NCI-H526 (cell line): Measurements from ENCODE around the gene ARID1B.

Experiments used
- DNase-seq, 2 experiments: peaks; one replicate each; lab custom pipeline; 2025; lab: John Stamatoyannopoulos, UW

Gene ARID1B

GRCh38 chr6:156773935-156774852 is 3.0 kb upstream of the ARID1B start:
- no peak for DNase-seq

- peak; percentile 14 to 44 for DNase-seq
These were observed 2.2 kb upstream of the ARID1B start for GRCh38 chr6:156774863-156775405.

DNA sequence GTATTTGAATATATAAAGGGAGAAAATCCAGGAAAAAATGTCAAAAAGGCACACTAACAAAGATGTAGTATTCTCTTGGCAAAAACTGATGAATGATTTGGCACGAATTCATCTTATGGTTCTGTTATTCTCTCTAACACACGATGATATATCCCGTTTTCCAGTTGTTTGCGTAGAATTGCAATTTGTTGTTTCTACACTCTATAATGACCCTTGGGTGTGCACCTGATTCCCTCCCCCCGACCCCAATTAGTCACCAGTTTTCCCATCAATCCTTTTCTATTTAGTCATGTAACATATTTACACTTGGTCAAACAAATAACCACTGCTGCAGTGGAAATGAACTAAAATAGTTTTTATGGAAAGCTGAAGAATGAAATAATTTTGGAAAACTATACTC is 1.5 kb upstream of the ARID1B start:
- DNase-seq: no peak

- DNase-seq: peak; percentile 38 to 51
These were observed 723 bp upstream of the ARID1B start for GRCh38 chr6:156776470-156776839.

DNA sequence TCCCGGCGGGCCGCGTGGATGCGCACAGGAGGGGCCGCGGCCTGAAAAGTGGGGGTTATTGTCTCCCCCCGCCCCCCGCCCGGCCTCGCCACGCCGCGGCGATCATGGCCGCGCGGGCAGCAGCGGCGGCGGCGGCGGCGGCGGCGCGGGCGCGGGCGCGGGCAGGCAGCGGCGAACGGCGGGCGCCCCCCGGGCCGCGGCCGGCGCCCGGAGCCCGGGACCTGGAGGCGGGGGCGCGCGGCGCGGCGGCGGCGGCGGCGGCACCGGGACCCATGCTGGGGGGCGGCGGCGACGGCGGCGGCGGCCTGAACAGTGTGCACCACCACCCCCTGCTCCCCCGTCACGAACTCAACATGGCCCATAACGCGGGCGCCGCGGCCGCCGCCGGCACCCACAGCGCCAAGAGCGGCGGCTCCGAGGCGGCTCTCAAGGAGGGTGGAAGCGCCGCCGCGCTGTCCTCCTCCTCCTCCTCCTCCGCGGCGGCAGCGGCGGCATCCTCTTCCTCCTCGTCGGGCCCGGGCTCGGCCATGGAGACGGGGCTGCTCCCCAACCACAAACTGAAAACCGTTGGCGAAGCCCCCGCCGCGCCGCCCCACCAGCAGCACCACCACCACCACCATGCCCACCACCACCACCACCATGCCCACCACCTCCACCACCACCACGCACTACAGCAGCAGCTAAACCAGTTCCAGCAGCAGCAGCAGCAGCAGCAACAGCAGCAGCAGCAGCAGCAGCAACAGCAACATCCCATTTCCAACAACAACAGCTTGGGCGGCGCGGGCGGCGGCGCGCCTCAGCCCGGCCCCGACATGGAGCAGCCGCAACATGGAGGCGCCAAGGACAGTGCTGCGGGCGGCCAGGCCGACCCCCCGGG is 637 bp downstream of the ARID1B start:
- DNase-seq: peak; percentile 36 to 65

GRCh38 chr6:156778454-156779205 is 1.5 kb downstream of the ARID1B start:
- DNase-seq: peak in 1 of 2 experiments; percentile 65

DNA sequence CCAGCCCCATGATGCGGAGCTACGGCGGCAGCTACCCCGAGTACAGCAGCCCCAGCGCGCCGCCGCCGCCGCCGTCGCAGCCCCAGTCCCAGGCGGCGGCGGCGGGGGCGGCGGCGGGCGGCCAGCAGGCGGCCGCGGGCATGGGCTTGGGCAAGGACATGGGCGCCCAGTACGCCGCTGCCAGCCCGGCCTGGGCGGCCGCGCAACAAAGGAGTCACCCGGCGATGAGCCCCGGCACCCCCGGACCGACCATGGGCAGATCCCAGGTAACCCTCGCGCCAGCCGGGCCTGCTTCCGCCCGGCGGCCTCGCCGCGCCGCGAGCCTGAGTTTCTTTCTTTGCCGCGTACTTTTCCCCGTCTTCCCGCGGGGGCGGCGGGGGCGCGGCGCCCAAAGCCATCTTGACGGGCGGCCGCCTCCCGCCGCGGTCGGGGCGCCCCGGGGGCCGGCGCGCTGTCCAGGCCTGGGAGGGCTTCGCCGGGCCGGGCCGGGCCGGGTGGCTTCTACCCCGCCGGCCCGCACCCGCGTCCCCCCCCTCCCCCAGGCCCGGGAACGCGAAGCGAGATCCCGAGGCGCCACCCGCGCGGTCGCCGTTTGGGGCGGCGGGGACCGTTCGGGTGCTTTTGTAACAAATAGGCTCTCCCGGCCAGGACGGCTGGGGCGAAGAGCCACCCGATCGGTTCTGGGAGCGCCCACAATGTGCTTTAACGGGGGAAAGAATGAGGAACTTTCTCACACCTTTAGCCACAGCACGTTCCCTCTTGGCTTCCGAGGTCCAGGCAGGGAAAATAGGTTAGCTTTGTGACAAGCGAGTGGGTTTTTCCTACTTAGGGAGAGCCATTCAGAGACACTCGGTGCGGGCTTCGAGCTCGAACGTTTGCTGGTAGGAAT is 2.3 kb downstream of the ARID1B start:
- peak; percentile 64 to 75 for DNase-seq

DNA sequence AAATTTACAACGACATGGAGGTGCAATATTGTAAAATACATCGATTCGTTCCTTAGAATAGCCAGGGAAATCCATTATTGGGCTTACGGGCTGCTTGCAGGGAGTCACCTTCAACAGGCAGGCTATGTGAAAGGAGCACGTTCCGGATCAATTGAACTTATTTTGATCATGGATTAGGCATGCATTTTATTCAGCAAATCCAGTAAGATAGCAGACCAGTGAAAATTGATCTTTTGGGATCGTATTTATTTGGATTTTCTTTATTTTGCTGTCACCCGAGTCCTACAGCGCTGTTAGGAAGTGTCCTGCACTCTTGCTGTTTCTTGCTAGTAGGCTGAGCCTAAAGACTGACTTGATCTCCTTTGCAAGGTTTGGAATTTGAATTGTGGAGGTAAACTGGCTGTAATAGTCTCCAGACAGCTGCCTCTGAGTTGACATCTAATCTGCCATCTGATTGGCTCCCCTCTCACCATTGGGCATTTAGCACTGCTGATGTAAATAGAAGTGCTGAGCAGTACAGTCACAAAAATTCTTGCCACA is 3.0 kb downstream of the ARID1B start:
- peak; percentile 90 to 93 for DNase-seq

DNA sequence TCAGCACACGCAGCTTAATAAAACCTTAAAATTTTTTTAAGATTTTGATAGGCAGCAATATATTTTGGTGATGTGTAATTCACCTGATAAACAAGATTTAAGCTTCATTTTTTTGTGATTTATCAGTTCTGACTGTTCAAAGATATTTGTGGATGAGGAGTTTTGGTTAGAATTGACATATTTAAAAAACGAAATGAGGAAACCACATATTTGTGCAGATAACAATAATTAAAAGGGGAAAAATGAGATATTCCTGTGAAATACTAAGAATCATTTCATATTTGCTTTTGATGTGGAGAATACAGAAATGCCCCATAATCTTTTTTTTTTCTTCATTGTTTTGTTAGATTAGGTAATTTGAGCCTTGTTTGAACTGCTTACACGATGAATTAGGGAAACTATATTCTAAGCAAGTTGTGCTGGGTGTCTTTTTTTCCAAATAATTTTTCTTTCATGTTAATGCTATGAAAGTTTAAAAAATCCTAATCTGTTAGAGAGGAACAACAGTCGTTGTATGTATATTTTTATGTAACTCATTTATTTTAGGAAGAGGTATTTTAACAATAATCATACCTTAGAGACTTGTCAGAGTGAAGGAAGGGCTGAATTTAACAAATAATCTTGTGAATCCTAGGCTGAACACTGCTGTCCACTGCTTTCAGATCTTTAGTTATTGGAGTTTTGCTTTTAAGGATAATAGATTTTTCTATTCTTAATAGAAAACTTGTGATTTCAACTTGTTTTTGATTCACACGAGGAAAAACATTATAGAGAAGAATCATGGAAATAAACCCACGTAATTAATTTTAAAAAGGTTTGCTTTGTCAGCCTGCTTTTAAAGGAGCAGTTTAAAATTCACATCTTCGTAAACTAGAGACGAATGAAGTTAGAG is 4.0 kb downstream of the ARID1B start:
- peak in 1 of 2 experiments; percentile 2 for DNase-seq

DNA sequence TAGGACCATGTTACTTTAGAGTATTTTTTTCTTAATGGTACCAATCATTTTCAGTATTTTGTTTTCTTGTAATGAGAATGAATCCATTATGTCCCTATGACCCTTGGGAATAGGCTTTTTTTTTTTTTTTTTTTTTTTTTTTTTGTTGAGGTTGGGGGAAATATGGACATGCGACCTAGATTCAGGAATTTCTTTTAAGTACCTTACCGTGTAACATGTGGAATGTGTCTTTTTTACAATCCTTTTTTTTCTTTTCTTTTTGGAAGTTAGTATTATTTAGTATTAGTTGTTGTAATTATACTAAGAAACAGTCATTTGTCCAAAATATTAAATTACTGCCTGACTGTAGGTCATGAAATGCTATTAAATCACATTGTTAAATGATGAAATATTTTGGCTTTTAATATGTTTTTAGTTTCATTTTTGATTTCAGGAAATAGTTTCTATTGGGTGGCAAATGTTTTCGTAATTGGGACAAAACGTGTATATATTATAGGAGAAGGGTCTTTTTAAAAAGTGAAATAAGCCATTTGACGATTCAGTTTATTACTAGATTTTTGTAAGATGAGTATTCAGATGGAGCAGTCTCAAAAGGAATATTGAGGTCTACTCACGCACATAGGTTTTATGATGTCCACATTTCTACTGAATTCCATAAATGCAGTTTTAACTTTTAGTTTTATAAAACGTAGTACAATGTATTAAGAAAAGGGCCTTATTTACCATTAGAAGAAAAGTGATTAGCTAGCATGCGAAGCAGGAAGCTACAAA is 4.9 kb downstream of the ARID1B start:
- DNase-seq: no peak

DNA sequence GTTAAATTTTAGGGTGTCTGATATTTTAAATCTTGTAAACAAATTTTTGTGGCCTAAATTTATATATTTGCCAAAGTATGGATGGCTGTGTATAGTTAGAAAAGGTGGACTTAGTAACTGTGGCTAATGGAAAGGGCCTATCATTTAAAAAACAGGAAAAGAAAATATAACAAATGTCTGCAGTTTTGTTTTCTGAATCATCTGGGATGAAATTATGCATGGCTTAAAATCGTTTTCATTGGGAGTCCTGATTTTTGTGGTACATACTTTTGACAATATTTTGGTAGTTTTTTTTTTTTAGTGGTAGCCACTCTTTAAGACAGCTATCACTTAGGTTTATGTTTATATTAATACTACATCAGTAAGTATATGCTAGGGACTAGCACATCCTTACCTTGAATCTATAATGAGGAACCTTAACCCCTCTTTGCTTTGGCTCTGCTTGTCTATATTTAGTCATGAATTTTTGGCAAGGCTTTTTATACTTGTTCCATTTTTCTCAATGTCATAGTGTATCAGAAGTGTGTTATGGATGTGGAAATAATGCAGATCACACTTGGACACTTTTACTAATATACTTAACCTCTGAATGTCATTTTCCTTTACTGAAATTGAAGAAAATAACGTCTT is 5.6 kb downstream of the ARID1B start:
- no peak for DNase-seq

GRCh38 chr6:156783958-156784357 is 6.8 kb downstream of the ARID1B start:
- no peak for DNase-seq

GRCh38 chr6:156786652-156787051 is 9.5 kb downstream of the ARID1B start:
- DNase-seq: no peak

GRCh38 chr6:156787569-156788492 is 10.7 kb downstream of the ARID1B start:
- peak; percentile 71 to 75 for DNase-seq

DNA sequence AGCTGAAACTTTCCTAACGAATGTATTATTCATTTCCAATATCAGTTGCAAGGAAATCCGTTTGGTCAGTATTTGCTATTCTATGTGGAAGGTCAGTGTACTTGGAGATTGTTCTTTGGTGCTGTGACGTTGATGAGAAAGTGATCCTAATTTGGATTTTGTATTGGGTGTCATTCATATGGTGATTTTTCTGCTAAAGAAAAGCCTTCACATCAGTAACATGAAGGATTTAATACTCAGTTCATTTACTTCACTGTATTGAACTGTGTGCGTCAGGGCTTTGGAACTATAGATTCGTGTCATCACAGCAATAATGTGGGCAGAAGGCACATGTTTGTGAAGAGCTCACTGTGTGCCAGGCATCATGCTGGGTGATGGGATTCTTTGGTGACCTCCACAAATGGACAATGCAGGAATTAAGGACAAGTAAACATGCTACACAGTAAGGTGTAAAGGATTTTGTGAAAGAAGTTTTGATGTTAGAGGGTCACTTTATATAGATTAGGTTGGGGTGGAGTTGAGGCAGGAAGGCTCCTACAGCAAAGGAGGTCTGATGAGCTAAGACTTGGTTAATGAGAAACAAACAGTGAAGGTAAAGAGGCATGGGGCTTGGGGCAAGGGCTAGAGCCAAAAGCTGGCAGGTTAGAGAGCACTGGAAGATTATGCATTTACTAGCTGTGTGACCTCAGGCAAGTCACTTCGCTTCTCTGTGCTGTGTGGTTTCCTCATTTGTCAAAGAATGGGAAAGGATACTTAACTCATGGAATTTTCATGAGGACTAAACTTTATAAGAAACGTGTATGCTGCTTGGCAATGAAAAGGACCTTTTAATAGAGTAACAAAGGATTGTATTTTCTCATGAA is 12.1 kb downstream of the ARID1B start:
- no peak for DNase-seq

DNA sequence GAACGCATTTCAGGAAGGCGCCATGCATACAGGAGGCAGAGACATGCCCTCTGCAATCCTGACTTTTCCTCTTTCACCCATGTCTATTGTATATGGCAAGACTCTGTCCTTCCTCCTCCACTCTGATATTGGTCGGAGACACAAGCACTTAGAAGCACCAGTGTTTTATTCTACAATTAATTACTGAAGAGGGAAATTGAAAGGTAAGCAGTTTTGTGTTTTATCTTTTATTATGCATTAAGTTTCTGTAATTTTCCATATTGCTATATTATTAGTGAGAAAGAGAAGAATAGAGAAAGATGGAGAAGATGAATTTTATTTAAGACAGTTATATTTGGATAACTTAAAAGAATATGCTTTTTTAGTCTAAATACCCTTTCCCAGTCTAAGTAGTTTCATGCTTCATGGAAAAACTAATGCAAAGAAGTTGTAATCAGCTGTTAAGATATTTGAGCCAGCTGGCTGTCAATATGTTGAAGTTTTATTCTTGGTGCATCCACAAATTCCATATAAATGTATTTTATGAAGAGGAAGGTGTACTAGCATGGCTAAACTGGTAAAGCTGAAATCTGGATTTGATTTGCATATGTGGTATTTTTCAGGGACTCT is 13.6 kb downstream of the ARID1B start:
- DNase-seq: no peak
